Activated T-helper 2 cell treated with anti-CD3 and anti-CD28 coated beads, Interferon-gamma antibody, Interleukin-2, Interleukin-4, amounts not matched to agents 10 μg/mL and 5 μg/mL and 100 μg/mL, durations not matched to agents 14 hours and 24 hours and 36 hours (primary cell): Measurements from ENCODE around the gene MAVS. TPM values are rescaled to one million over a fixed set of nuclear protein-coding genes. Genes with fewer than 3 reads are reported as not detected.
A peak's percentile ranks its signal among the peaks of the same experiment; 100 is the strongest.
"Not testable (repeated sequence)": the region's sequence is repeated elsewhere in the genome, so short reads cannot be mapped to it uniquely, and the experiment has no call there.

Experiments used
- DNase-seq: peaks from one replicate; pipeline ENCODE4 v3.0.0; 2021; ENCODE audit warnings: low spot score
- H3K27ac Mint-ChIP-seq: one replicate; pipeline ENCODE4 v1.8.0; 2021; ENCODE audit warnings: mixed read lengths
- H3K27me3 Mint-ChIP-seq: one replicate; pipeline ENCODE4 v1.8.0; 2021; ENCODE audit warnings: low read depth, mixed read lengths
- H3K36me3 Mint-ChIP-seq: one replicate; pipeline ENCODE4 v1.8.0; 2021; ENCODE audit warnings: low read depth, mixed read lengths
- H3K4me1 Mint-ChIP-seq: one replicate; pipeline ENCODE4 v1.8.0; 2021; ENCODE audit warnings: low read depth, mixed read lengths
- H3K4me3 Mint-ChIP-seq: one replicate; pipeline ENCODE4 v1.8.0; 2021; ENCODE audit warnings: low read depth, mild to moderate bottlenecking, moderate library complexity, mixed read lengths
- H3K9me3 Mint-ChIP-seq: one replicate; pipeline ENCODE4 v1.8.0; 2021; ENCODE audit warnings: mixed read lengths
- intact Hi-C: fragments of 100-400 bp; cut with micrococcal nuclease; formaldehyde crosslinking; loops from one replicate; pipeline ENCODE4 v1.15.1; 2023
- total RNA-seq: library from RNA; stranded (reverse); gene quantifications from 2 replicates; pipeline ENCODE4 v1.2.3, GENCODE V29; 2022

MAVS gene
- total RNA-seq, 1 donor from 2014 or later: 41.0 TPM

- Mint-ChIP-seq H3K27me3 (no peaks in the 10 kb centered on the region), H3K9me3 (no peaks in the 10 kb centered on the region), H3K36me3 (peaks cover 38% of the 10 kb centered on the region), H3K4me3 (no peak overlapping the region), H3K4me1 (peaks cover 13% of the 10 kb centered on the region), H3K27ac (no peak overlapping the region)
- intact Hi-C loops: loop anchor here (5.0 kb wide), 1 partner anchor 197 kb away; no protein-coding TSS in a partner anchor
- no peak for DNase-seq
Observed at GRCh38 chr20:3885715-3886114, 39.1 kb downstream of the MAVS start.

GRCh38 chr20:3887876-3888620 lies 41.4 kb downstream of the MAVS start:
- Mint-ChIP-seq H3K4me1 (peaks cover 31% of the 10 kb centered on the region), H3K27ac (peak overlapping the region; percentile 93), H3K4me3 (peak overlapping the region; percentile 98), H3K27me3 (no peaks in the 10 kb centered on the region), H3K36me3 (peaks cover 55% of the 10 kb centered on the region), H3K9me3 (no peaks in the 10 kb centered on the region)
- intact Hi-C loops: loop anchor here (5.0 kb wide), 1 partner anchor 194 kb away; no protein-coding TSS in a partner anchor
- no peak for DNase-seq

GRCh38 chr20:3888622-3889488 lies 42.2 kb downstream of the MAVS start, which contains the start of gene PANK2:
TSS of gene PANK2 (plus strand) at chr20:3889387.
- Mint-ChIP-seq H3K36me3 (peaks cover 62% of the 10 kb centered on the region), H3K27ac (peak within 1 kb of the TSS; percentile 93), H3K4me3 (peak within 1 kb of the TSS; percentile 99)

DNA sequence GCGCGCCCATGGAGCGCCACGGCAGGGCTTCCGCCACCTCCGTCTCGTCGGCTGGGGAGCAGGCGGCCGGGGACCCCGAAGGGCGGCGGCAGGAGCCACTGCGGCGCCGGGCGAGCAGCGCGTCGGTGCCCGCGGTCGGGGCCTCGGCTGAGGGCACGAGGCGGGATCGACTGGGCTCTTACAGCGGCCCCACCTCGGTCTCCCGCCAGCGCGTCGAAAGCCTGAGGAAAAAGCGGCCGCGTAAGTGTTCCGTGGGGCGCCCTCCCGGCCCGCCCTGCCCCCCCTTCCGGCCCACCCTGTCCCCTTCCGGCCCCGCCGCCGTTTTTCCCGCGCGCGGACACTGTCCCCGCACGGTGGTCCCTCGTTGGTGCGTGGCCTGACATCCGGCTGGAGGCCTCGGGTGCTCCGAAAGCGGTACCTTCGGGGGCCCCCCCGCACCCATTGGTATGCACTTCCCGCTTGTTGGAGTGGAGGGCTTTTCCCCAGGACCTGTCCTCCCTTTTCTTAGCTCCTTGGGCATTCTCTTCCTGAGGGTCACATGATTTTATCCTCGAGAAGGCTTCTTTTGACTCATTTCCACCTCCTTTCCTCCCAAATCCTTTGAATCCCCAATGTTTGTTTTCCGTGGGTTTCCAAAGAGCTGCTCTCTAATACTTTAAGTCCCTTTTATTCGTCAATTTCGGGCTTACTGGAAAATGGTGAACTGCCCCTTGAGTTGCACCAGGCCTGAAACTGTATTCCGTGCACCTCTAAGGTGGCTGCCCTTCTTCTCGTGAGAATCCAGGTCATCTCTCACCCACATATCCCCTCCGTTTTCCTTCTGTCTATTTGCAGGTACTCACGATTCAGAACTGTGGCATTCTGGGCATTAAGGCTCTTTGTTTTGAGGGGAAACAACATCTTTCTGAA lies 43.1 kb downstream of the MAVS start:
- Mint-ChIP-seq H3K36me3 (peaks cover 64% of the 10 kb centered on the region), H3K4me1 (peaks cover 38% of the 10 kb centered on the region), H3K27me3 (no peaks in the 10 kb centered on the region), H3K4me3 (peak overlapping the region; percentile 99), H3K27ac (peak overlapping the region; percentile 93), H3K9me3 (no peaks in the 10 kb centered on the region)
- peak; percentile 23 for DNase-seq
- intact Hi-C loops: loop anchor here (1.0 to 5.0 kb wide), 4 partner anchors 18 to 193 kb away; partner anchors contain the start of genes AP5S1 and RNF24

More at GRCh38 chr20:3888622-3889488, 42.2 kb downstream of the MAVS start, which contains the start of gene PANK2:
- intact Hi-C loops: loop anchor here (1.0 to 5.0 kb wide), 4 partner anchors 18 to 193 kb away; partner anchors contain the start of genes AP5S1 and RNF24
- H3K4me1 Mint-ChIP-seq: peaks cover 37% of the 10 kb centered on the region
- H3K9me3 Mint-ChIP-seq: no peaks in the 10 kb centered on the region
- H3K27me3 Mint-ChIP-seq: no peaks in the 10 kb centered on the region
- peak; percentile 98 for DNase-seq

DNA sequence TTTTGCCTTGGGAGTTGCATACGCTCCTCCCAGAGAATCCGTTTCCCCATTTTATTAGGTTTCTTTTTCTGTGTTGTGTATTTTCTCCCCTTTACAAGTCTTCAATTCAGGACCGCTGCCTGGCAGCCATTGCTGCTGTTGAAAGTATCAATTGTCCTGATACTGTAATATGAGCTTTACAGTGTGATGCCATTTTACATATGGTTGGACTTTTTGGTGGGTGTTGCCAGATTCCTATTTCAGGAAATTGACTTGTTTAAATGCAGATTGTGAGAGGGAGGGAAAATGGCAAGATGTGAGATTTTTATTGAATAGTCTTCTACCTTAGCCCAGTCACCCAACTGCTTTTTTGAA lies 43.7 kb downstream of the MAVS start:
- Mint-ChIP-seq H3K4me3 (peak overlapping the region; percentile 99), H3K36me3 (peaks cover 67% of the 10 kb centered on the region), H3K9me3 (no peaks in the 10 kb centered on the region), H3K27ac (peak overlapping the region; percentile 93), H3K4me1 (peaks cover 41% of the 10 kb centered on the region), H3K27me3 (no peaks in the 10 kb centered on the region)
- DNase-seq: no peak
- intact Hi-C loops: no loop called here

DNA sequence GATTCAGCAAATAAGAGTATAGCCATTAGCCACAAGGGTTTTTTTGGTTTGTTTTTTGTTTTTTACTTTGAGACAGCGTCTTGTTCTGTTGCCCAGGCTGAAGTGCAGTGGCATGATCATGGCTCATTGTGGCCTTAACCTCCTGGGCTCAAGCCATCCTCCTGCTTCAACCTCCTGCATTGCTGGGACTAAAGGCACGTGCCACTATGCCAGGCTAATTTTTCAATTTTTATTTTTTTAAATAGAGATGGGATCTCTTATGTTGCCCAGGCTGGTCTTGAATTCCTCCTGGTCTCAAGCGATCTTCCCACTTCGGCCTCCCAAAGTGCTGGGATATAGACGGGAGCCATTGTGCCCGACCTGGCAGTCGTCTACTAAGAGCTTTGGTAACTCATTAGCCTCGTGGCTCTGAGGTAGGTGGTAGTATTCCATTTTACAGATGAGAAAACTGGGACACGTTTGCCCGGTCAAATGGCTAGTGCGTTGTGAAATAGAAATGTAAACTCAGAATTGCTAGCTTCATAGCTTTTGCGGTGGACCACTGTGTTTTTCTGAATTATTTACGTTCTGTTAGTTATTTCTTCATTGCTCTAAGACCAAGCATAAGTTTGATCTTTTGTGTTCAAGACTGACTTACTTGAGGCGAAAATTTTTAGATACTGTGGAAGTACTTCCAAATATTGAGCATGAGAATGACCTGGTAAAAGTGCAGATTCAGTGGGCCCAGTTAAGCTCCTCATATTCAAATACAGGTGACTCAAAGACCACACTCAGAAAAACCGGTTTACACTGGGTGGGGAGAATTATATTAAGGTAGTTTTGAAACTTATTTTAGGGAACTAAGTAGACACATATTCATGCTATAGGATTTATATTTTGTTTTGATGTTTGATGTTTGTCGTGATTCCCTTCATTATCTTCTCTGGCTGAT lies 44.6 kb downstream of the MAVS start:
- DNase-seq: no peak
- Mint-ChIP-seq H3K9me3 (no peaks in the 10 kb centered on the region), H3K27me3 (no peaks in the 10 kb centered on the region), H3K36me3 (peaks cover 63% of the 10 kb centered on the region), H3K4me1 (peaks cover 45% of the 10 kb centered on the region), H3K27ac (peak overlapping the region; percentile 93), H3K4me3 (peak overlapping the region; percentile 99)
- intact Hi-C loops: no loop called here

- Mint-ChIP-seq H3K4me1 (peaks cover 48% of the 10 kb centered on the region), H3K4me3 (peak overlapping the region; percentile 17), H3K9me3 (no peaks in the 10 kb centered on the region), H3K27ac (peak overlapping the region; percentile 67), H3K36me3 (peaks cover 55% of the 10 kb centered on the region), H3K27me3 (no peaks in the 10 kb centered on the region)
- no peak for DNase-seq
- intact Hi-C loops: no loop called here
Observed at GRCh38 chr20:3894796-3895195, 48.2 kb downstream of the MAVS start.

DNA sequence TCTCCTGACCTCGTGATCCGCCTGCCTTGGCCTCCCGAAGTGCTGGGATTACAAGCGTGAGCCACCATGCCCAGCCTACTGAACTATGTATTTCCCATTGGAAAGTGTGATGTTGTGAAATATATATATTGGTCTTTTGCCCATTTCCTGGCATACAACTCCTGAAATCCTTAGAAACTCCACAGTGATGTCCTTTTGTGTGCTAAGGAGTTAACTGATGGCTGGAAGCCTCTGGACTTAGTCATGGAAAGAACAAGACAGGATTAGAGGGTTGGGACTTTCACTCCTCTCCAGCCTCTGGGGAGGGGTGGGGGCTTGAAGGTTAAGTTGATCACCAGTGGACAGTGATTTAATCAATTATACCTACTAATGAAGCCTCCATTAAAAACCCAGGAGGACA lies 49.7 kb downstream of the MAVS start:
- Mint-ChIP-seq H3K27ac (no peak overlapping the region), H3K36me3 (peaks cover 47% of the 10 kb centered on the region), H3K27me3 (no peaks in the 10 kb centered on the region), H3K9me3 (no peaks in the 10 kb centered on the region), H3K4me3 (no peak overlapping the region), H3K4me1 (peaks cover 49% of the 10 kb centered on the region)
- intact Hi-C loops: no loop called here
- no peak for DNase-seq

DNA sequence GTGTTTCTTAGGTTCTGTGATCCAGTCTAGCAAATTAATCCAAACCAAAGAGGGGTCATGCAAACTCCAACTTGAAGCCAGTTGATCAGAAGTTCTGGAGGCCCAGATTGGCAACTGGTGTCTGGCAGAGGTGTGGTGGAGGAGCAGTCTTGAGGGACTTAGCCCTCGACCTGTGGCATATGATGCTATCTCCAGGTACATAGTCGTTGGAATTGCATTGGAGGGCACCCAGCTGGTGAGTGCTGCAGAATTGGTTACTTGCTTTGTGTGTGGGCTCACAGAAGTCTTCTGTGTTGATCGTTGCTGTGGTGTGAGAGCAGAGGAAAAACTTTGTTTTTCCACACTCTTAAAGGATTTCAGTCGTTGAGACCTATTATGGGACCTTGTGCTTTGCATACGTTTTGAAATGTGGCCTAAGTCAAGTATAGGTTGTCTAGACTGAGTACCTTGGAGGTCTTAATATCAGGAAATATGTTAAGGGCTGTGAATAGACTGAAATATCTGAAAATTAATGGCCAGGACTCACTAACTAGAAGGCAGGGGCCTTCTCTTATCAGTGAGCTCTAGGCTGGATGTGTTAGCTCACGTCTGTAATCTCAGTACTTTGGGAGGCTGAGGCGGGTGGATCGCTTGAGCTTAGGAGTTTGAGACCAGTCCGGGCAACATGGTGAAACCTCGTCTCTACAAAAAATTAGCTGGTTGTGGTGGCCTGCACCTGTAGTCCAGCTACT lies 50.4 kb downstream of the MAVS start:
- no peaks in the 10 kb centered on the region for H3K9me3 Mint-ChIP-seq
- H3K36me3 Mint-ChIP-seq: peaks cover 44% of the 10 kb centered on the region
- H3K4me3 Mint-ChIP-seq: no peak overlapping the region
- DNase-seq: no peak
- intact Hi-C loops: no loop called here
- H3K27ac Mint-ChIP-seq: peak overlapping the region; percentile 34
- H3K4me1 Mint-ChIP-seq: peaks cover 49% of the 10 kb centered on the region
- no peaks in the 10 kb centered on the region for H3K27me3 Mint-ChIP-seq

DNA sequence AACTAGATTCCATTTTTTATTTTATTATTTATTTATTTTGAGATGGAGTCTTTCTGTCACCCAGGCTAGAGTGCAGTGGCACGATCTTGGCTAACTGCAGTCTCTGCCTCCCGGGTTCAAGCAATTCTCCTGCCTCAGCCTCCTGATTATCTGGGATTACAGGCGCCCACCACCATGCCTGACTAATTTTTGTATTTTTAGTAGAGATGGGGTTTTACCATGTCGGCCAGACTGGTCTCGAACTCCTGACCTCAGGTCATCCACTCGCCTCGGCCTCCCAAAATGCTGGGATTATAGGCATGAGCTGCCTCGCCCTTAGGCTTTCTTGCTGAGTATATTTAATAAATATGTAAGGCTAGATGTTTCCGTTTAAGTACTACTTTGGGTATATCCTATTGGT lies 51.5 kb downstream of the MAVS start:
- H3K27me3 Mint-ChIP-seq, H3K9me3 Mint-ChIP-seq, H3K27ac Mint-ChIP-seq, DNase-seq, H3K4me3 Mint-ChIP-seq, intact Hi-C loops: not testable (repeated sequence)
- H3K36me3 Mint-ChIP-seq: peaks cover 39% of the 10 kb centered on the region
- peaks cover 44% of the 10 kb centered on the region for H3K4me1 Mint-ChIP-seq

GRCh38 chr20:3898639-3899038 lies 52.0 kb downstream of the MAVS start:
- H3K27ac Mint-ChIP-seq: no peak overlapping the region
- intact Hi-C loops: no loop called here
- no peak overlapping the region for H3K4me3 Mint-ChIP-seq

More at GRCh38 chr20:3898639-3899038, 52.0 kb downstream of the MAVS start:
- peaks cover 40% of the 10 kb centered on the region for H3K4me1 Mint-ChIP-seq
- no peaks in the 10 kb centered on the region for H3K27me3 Mint-ChIP-seq
- peaks cover 34% of the 10 kb centered on the region for H3K36me3 Mint-ChIP-seq
- DNase-seq: no peak
- no peaks in the 10 kb centered on the region for H3K9me3 Mint-ChIP-seq
